Heart right ventricle (tissue), 16 donors: ENCODE data around the gene YTHDC1. TPM values are rescaled to one million over a fixed set of nuclear protein-coding genes. Genes with fewer than 3 reads are reported as not detected.

Experiments used
- ATAC-seq, 8 donors: fragments of 200-7000 bp; cut with Tn5 transposase; one replicate each; pipeline ENCODE4 v1.9.1; 2020; ENCODE audit warnings: mild to moderate bottlenecking in 8 of 8, moderate library complexity in 8 of 8, moderate number of reproducible peaks in 1 of 8
- DNase-seq, 2 donors: peaks; one replicate each; pipeline ENCODE4 v3.0.0-alpha.2; 2020
- H3K27ac ChIP-seq, 10 donors: fragments of 200-600 bp; sonication (generic) in 2 of 10; one replicate each; pipeline versions ENCODE4 v1.5.0 to v1.8.0; 2020 to 2022; ENCODE audit warnings: mild to moderate bottlenecking in 3 of 10
- H3K27me3 ChIP-seq, 7 donors: fragments of 200-600 bp; one replicate each; pipeline ENCODE4 v1.8.0; 2021 to 2022; ENCODE audit warnings: mild to moderate bottlenecking in 2 of 7
- H3K36me3 ChIP-seq, 9 donors: fragments of 200-600 bp; sonication (generic) in 1 of 9; one replicate each; pipeline versions ENCODE4 v1.5.0 to v1.8.0; 2020 to 2022; ENCODE audit warnings: mild to moderate bottlenecking in 2 of 9
- H3K4me1 ChIP-seq, 9 donors: fragments of 200-600 bp; sonication (generic) in 1 of 9; one replicate each; pipeline versions ENCODE4 v1.5.0 to v1.8.0; 2020 to 2022; ENCODE audit warnings: mild to moderate bottlenecking in 4 of 9
- H3K4me3 ChIP-seq, 10 donors: fragments of 200-600 bp; sonication (generic) in 2 of 10; one replicate each; pipeline versions ENCODE4 v1.5.0 to v1.8.0; 2020 to 2022; ENCODE audit warnings: mild to moderate bottlenecking in 7 of 10, moderate library complexity in 2 of 10
- H3K9me3 ChIP-seq, 11 donors: fragments of 200-600 bp in 10 of 11; sonication (generic) in 2 of 11; one replicate each; pipeline versions ENCODE4 v1.5.0 to v1.8.0; 2013 to 2022; ENCODE audit warnings: mild to moderate bottlenecking in 2 of 11, control low read depth in 1 of 11, moderate library complexity in 1 of 11
- WGBS, 2 donors: extraction: QIAGEN DNeasy Blood & Tissue Kit; methylation state at CpG; one replicate each; pipeline ENCODE4 v1.1.7; 2013; ENCODE audit warnings: inconsistent platforms in 1 of 2; 5-methylcytosine and 5-hydroxymethylcytosine counted together
- intact Hi-C, 10 donors: fragments of 100-400 bp; cut with DNase I; formaldehyde crosslinking; loops; one replicate each; pipeline versions ENCODE4 v1.11.1 to v1.14.2; 2022
- polyA plus RNA-seq, 2 donors: library from polyadenylated mRNA; stranded (reverse); fragments of 200-250 nt; gene quantifications; one replicate each; pipeline ENCODE4 v1.2.3, GENCODE V29; 2013
- total RNA-seq, 10 donors: library from RNA; stranded (reverse); fragmentation: NEBNext Ultra II Directional in 3 of 10; extraction: Animal tissue kit (Norgen Biotek cat#: 25700) in 3 of 10; gene quantifications; one replicate each; pipeline versions ENCODE4 v1.2.1 to v1.2.4, GENCODE V29; 2021 to 2023
- TF ChIP-seq, protein P1 (sequence below), 9 donors: fragments of 200-600 bp; sonication (generic) in 2 of 9; IDR thresholded peaks; one replicate each; pipeline versions ENCODE4 v1.5.0 to v1.8.0; 2021 to 2022; ENCODE audit warnings: antibody characterized with exemption in 9 of 9, mild to moderate bottlenecking in 5 of 9, moderate library complexity in 1 of 9
- donor health status: Arrhythmogenic right ventricular cardiomyopathy.
- donor health status: ischemic (EF 13 %, LVEDD 7.1; RV severe dilation, severe dysfunction).
- donor health status: healthy with polysubstance abuse.
- donor health status: DM: no; HTN: yes; CAD: no.
- donor health status: DM: no; HTN: no; CAD: no.
- donor health status: ischemic (EF 25% LVEDD 6.9; RV normal size, moderate dysfunction).
- donor health status: ischemic (EF 25% LVEDD 5.7; RV mildly dilated, moderate dysfunction).
- donor health status: healthy.
- donor health status: DM: yes; HTN: yes; CAD: no.
- donor health status: Ischemic cardiomyopathy.
- donor health status: ischemic (EF 35%, LVEDD 5.7; RV mildly dilated, moderate dysfunction).
- donor health status: nonischemic (EF 11% LVEDD 7.7; RV severe dilation, severe dysfunction).
- donor health status: DM: yes; HTN: yes; CAD: no.
- donor health status: PGD.
- donor health status: ischemic (EF 29% LVEDD 5.4; RV normal size, mild dysfunction).
- donor health status: nonischemic (EF 23%, LVEDD 6.1; RV moderate dilation, normal function).

YTHDC1 gene
- total and polyA plus RNA-seq, 12 donors, result 19.8 to 65.0 (median 51.4) TPM

DNA sequence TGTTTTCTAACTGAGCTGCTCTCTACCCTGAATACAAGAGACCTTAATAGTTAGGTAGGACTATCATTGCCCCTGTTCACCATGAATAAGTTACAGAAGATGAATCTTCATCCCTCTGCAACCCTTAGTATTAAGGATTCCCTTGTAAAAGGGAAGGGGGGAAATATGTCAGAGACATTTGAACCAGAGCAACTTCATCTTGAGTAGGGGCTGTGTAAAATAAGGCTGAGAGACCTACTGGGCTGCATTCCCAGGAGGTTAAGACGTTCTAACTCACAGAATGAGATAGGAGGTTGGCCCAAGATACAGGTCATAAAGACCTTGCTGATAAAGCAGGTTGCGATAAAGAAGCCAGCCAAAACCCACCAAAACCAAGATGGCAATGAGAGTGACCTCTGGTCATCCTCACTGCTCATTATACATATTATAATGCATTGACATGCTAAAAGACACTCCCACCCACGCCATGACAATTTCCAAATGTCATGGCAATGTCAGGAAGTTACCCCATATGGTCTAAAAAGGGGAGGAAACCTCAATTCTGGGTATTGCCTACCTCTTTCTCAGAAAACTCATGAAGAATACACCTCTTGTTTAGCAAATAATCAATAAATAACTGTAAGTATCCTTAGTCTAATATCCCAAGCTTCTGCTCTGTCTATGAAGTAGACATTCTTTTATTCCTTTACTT lies 84.9 kb downstream of the YTHDC1 start:
- TF ChIP-seq, protein P1, sequence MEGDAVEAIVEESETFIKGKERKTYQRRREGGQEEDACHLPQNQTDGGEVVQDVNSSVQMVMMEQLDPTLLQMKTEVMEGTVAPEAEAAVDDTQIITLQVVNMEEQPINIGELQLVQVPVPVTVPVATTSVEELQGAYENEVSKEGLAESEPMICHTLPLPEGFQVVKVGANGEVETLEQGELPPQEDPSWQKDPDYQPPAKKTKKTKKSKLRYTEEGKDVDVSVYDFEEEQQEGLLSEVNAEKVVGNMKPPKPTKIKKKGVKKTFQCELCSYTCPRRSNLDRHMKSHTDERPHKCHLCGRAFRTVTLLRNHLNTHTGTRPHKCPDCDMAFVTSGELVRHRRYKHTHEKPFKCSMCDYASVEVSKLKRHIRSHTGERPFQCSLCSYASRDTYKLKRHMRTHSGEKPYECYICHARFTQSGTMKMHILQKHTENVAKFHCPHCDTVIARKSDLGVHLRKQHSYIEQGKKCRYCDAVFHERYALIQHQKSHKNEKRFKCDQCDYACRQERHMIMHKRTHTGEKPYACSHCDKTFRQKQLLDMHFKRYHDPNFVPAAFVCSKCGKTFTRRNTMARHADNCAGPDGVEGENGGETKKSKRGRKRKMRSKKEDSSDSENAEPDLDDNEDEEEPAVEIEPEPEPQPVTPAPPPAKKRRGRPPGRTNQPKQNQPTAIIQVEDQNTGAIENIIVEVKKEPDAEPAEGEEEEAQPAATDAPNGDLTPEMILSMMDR (IDR thresholded peaks at IDR 0.05), result no peak
- ATAC-seq (no peak), DNase-seq (no peak)
- Histone ChIP-seq H3K36me3 (no peaks in the 10 kb centered on the region), H3K4me3 (no peak overlapping the region), H3K4me1 (no peaks in the 10 kb centered on the region), H3K27me3 (peaks cover 0 to 7% (median 0%) of the 10 kb centered on the region in 7 donors), H3K9me3 (no peaks in the 10 kb centered on the region), H3K27ac (no peak overlapping the region)
- intact Hi-C loops, result no loop called here
- 52 to 53% methylated on average over 3 of the region's 3 CpGs for WGBS, 2 donors

Other genes starting within 250 kb of the YTHDC1 start
- gene TMPRSS11F, start 220.2 kb downstream of the YTHDC1 start, total RNA-seq, result not detected
- gene TMPRSS11F, start 220.2 kb downstream of the YTHDC1 start, polyA plus RNA-seq, result not detected
- gene TMPRSS11B, start 104.4 kb downstream of the YTHDC1 start, total RNA-seq, result not detected
- gene TMPRSS11B, start 104.4 kb downstream of the YTHDC1 start, polyA plus RNA-seq, result under 1 TPM in 1 of 2 donors, not detected in 1; 0.13 TPM
- gene TMPRSS11E, start 97.4 kb upstream of the YTHDC1 start, total RNA-seq, result not detected
- gene TMPRSS11E, start 97.4 kb upstream of the YTHDC1 start, polyA plus RNA-seq, result under 1 TPM in 1 of 2 donors, not detected in 1; 0.06 TPM
- gene UGT2B17, start 226.2 kb upstream of the YTHDC1 start, total RNA-seq, result under 1 TPM in 1 of 10 donors, not detected in 9; 0.12 TPM
- gene UGT2B17, start 226.2 kb upstream of the YTHDC1 start, polyA plus RNA-seq, result not detected